HCT116 (cell line): Measurements from ENCODE around the gene FRY.

Experiments
- CTCF ChIP-seq, 3 experiments: fragments of 200-600 bp in 1 of 3; sonication (generic) in 1 of 3; IDR thresholded peaks in 2 of 3; conservative IDR thresholded peaks in 1 of 3; 2 replicates each; pipeline ENCODE4 v1.5.1; 2012 to 2017; ENCODE audit warnings: low read depth in 2 of 3, low read length in 2 of 3, antibody characterized with exemption in 1 of 3, borderline replicate concordance in 1 of 3, control low read depth in 1 of 3, mild to moderate bottlenecking in 1 of 3, mixed read lengths in 1 of 3, mixed run types in 1 of 3, moderate library complexity in 1 of 3; ENCODE audit not compliant: insufficient read depth in 1 of 3
- POLR2A ChIP-seq: IDR thresholded peaks from 2 replicates; pipeline ENCODE4 v1.7.0; 2011; ENCODE audit warnings: borderline replicate concordance; ENCODE audit not compliant: insufficient read depth, insufficient read length; ENCODE audit errors: extremely low read depth
- ZBTB33 ChIP-seq: IDR thresholded peaks from 2 replicates; pipeline ENCODE4 v1.6.1; 2011; ENCODE audit warnings: mild to moderate bottlenecking, low read length, moderate library complexity; ENCODE audit not compliant: insufficient replicate concordance; ENCODE audit errors: extremely low read depth

DNA sequence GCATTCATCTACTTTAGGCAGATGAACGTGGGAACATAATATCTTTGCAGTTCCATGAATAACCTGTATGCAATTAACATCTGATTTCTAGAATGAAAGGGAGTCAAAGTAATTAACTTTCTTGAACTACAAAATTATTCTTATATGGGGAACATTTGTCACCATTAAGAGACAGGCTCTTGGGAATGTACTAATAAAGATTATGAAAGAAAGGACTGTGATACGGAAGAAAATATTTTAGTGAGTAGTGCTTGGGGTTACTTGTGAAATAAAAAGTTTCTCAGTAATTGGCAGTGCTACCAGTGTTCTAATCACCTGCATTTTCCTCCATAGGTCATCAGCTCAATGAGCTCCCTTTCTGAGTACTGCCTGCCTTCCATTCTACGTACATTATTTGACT lies 85.4 kb downstream of the FRY start:
- TF ChIP-seq ZBTB33 (no peak), CTCF (IDR thresholded peaks at IDR 0.05 in 2 of 3, conservative IDR thresholded peaks at IDR 0.05 in 1 of 3; ENCODE audit: borderline replicate concordance in 1 of 3, insufficient read depth in 1 of 3, low read depth in 2 of 3, low read length in 2 of 3) (no peak), POLR2A (no peak)
